ENCODE data around the gene SCD5. TPM values are rescaled to one million over a fixed set of nuclear protein-coding genes. Genes with fewer than 3 reads are reported as not detected.

Gene SCD5
- total RNA-seq, 2 donors from 2014 or later, result 24.0 to 122 TPM

DNA sequence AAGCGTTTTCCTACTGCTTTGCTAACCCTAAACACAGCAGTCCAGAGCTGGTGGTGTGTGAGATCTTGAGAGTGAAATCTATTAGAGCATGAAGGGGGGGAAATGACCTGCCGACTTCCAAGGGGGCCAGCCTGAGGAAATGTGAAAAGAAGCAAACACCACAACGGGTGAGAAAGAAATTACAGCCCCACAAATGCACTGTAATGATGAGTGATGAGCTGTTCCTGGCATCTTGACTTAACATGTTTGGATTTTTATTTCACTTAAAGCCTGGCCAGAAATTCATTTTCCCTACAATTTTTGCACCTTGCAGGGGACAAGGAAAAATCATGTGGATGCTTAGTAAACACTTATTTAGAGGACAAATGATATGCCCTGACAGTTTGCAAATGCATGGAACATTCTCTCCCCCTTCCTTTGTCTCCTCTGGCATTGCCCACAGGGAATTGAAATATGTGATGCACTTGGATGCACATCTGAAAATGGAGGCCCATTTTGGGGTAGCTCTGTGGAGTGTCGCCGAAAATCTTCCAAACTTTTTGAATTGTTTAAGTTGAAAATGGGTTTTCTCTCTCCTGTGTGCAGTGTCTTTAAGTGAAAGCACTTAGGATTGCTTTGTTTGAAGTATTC lies 152.5 kb downstream of the SCD5 start:
- Histone ChIP-seq H3K4me3 (no peak overlapping the region), H3K27me3 (replicated peaks; ENCODE audit: insufficient read depth) (no peaks in the 10 kb centered on the region), H3K27ac (no peak overlapping the region), H3K36me3 (no peaks in the 10 kb centered on the region), H3K4me1 (replicated peaks) (no peaks in the 10 kb centered on the region), H3K9me3 (no peaks in the 10 kb centered on the region)
- intact Hi-C loops (cut with DNase I), result no loop called here
- TF ChIP-seq, protein P1, sequence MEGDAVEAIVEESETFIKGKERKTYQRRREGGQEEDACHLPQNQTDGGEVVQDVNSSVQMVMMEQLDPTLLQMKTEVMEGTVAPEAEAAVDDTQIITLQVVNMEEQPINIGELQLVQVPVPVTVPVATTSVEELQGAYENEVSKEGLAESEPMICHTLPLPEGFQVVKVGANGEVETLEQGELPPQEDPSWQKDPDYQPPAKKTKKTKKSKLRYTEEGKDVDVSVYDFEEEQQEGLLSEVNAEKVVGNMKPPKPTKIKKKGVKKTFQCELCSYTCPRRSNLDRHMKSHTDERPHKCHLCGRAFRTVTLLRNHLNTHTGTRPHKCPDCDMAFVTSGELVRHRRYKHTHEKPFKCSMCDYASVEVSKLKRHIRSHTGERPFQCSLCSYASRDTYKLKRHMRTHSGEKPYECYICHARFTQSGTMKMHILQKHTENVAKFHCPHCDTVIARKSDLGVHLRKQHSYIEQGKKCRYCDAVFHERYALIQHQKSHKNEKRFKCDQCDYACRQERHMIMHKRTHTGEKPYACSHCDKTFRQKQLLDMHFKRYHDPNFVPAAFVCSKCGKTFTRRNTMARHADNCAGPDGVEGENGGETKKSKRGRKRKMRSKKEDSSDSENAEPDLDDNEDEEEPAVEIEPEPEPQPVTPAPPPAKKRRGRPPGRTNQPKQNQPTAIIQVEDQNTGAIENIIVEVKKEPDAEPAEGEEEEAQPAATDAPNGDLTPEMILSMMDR (IDR thresholded peaks at IDR 0.05), result no peak
- TF ChIP-seq POLR2A (IDR thresholded peaks at IDR 0.05) (no peak), POLR2AphosphoS5 (IDR thresholded peaks at IDR 0.05) (no peak)
- no peak for DNase-seq (ENCODE audit: low spot score)
- 44% methylated on average over 5 of the region's 5 CpGs for WGBS

DNA sequence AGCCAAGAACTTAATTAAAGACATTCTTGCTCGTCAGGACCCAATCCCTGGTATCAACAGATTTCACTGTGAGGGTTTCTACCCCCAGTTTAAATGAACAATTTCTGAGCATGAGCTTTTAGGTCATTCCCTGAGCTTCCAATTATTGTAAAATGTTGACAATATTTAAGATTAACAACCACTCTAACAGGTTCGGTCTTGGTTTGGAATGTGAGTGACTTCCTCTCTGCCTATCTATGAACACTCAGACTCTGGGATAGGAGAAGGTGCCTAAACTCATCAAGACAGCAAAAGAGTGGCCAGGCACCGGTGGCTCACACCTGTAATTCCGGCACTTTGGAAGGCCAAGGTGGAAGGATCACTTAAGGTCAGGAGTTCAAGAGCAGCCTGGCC lies 153.9 kb downstream of the SCD5 start:
- H3K27ac ChIP-seq, result no peak overlapping the region
- no peak for DNase-seq (ENCODE audit: low spot score)
- H3K9me3 ChIP-seq, result no peaks in the 10 kb centered on the region
- H3K4me3 ChIP-seq, result no peak overlapping the region
- TF ChIP-seq, protein P1 (IDR thresholded peaks at IDR 0.05), result no peak
- no peak for TF ChIP-seq POLR2A (IDR thresholded peaks at IDR 0.05)
- TF ChIP-seq POLR2AphosphoS5 (IDR thresholded peaks at IDR 0.05), result no peak
- intact Hi-C loops (cut with DNase I), result no loop called here
- H3K36me3 ChIP-seq, result no peaks in the 10 kb centered on the region
- no peaks in the 10 kb centered on the region for H3K27me3 ChIP-seq (replicated peaks; ENCODE audit: insufficient read depth)
- H3K4me1 ChIP-seq (replicated peaks), result no peaks in the 10 kb centered on the region
- WGBS, result 50% methylated on average over 4 of the region's 4 CpGs

DNA sequence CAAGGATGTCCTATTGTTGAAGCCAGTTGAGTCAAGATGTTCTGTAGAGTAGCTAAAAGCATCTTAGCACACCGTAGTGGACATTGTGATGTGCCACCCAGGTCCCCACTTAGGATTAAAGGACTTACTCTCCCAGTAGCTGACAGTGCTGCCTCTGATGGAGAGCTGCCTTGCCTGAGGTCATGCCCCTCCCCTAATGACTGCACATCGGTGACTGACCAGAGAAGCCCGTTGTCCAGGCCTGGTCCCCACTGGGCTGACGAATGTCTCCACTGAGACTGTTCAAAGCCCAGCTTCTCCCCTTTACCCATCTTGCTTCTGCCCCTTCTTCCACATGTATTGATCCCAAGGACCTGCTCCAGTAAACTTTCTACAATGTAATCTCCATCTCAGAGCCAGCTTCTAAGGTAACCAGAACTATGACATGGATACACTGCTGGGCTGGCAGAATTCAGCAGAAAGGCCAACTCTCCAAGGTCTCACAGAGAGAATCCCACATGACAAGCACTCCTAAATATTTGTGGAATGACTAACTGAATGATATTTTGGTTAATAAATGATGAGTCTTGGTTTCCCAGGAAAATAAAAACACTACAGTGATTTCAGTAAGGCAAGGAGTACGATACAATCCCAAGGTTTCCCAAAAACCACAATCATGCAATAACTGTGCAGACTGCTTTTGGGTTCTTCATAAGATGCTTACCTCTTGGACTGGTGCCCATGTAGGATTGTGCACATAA lies 154.4 kb downstream of the SCD5 start:
- no peaks in the 10 kb centered on the region for H3K4me1 ChIP-seq (replicated peaks)
- H3K27me3 ChIP-seq (replicated peaks; ENCODE audit: insufficient read depth), result no peaks in the 10 kb centered on the region
- no peak overlapping the region for H3K27ac ChIP-seq
- TF ChIP-seq POLR2A (IDR thresholded peaks at IDR 0.05) (no peak), POLR2AphosphoS5 (IDR thresholded peaks at IDR 0.05) (no peak)
- TF ChIP-seq, protein P1 (IDR thresholded peaks at IDR 0.05), result no peak
- H3K9me3 ChIP-seq, result no peaks in the 10 kb centered on the region
- WGBS, result 91% methylated on average over 5 of the region's 5 CpGs
- DNase-seq (ENCODE audit: low spot score), result no peak
- H3K4me3 ChIP-seq, result no peak overlapping the region
- H3K36me3 ChIP-seq, result no peaks in the 10 kb centered on the region
- intact Hi-C loops (cut with DNase I), result no loop called here

DNA sequence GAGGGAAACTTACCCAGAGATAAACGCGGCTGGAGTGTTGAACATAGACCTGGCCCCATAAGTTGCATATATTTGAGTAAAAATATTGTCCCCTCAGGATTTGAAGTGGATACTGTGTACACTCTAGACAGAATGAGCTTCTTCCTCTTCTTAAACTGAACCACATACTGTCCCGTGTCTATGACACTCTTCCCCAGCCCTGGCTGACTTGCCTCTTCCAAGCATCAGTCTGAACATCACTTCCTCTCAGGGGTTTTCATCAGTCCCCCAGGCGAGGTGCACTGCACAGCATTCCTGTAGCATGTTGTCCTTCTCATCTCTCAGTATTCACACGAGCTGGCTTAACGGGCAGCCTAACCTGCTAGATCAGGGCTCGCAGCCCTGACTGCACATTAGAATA lies 156.3 kb downstream of the SCD5 start:
- DNase-seq (ENCODE audit: low spot score), result no peak
- intact Hi-C loops (cut with DNase I), result no loop called here
- TF ChIP-seq POLR2AphosphoS5 (IDR thresholded peaks at IDR 0.05) (no peak), POLR2A (IDR thresholded peaks at IDR 0.05) (no peak)
- TF ChIP-seq, protein P1 (IDR thresholded peaks at IDR 0.05), result no peak
- Histone ChIP-seq H3K27me3 (replicated peaks; ENCODE audit: insufficient read depth) (no peaks in the 10 kb centered on the region), H3K27ac (no peak overlapping the region), H3K36me3 (no peaks in the 10 kb centered on the region), H3K4me1 (replicated peaks) (no peaks in the 10 kb centered on the region), H3K4me3 (no peak overlapping the region), H3K9me3 (no peaks in the 10 kb centered on the region)
- WGBS, result 75% methylated on average over 7 of the region's 7 CpGs

DNA sequence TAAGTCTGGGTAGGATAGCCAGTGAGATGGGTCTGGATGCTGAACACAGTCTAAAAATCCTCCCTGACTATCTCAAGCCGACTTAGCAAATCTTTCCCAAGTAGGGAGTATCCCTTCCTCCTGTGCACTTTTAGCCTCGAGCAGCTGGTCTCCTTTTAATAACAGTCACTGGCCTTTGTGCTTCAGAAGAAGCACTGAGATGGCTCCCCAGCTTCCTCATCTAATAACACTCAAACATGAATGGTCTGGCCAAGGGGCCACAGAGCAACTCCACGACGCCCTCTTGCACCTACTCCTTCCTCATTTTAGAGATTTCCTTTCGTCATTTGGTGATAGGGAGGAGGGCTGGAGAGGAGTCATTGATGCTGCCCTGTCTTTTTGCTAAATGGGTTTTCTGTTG lies 158.1 kb downstream of the SCD5 start:
- H3K36me3 ChIP-seq, result no peaks in the 10 kb centered on the region
- TF ChIP-seq, protein P1 (IDR thresholded peaks at IDR 0.05), result no peak
- no peak for TF ChIP-seq POLR2A (IDR thresholded peaks at IDR 0.05)
- no peak for TF ChIP-seq POLR2AphosphoS5 (IDR thresholded peaks at IDR 0.05)
- intact Hi-C loops (cut with DNase I), result no loop called here

More for the DNA sequence above, 158.1 kb downstream of the SCD5 start:
- no peak for DNase-seq (ENCODE audit: low spot score)
- H3K9me3 ChIP-seq, result no peaks in the 10 kb centered on the region
- no peaks in the 10 kb centered on the region for H3K4me1 ChIP-seq (replicated peaks)
- H3K27ac ChIP-seq, result no peak overlapping the region
- H3K27me3 ChIP-seq (replicated peaks; ENCODE audit: insufficient read depth), result no peaks in the 10 kb centered on the region
- WGBS, result 63% methylated on average over 5 of the region's 5 CpGs
- H3K4me3 ChIP-seq, result no peak overlapping the region

All from prostate gland (tissue), 2 donors.